HFFc6 (cell line): ENCODE data around the gene CNTN6. TPM values are rescaled to one million over a fixed set of nuclear protein-coding genes. Genes with fewer than 3 reads are reported as not detected.
"Not testable (repeated sequence)": the region's sequence is repeated elsewhere in the genome, so short reads cannot be mapped to it uniquely, and the experiment has no call there.

Experiments
- DNase-seq: peaks from one replicate; pipeline ENCODE4 v3.0.0-alpha.2; 2018
- H3K27ac Mint-ChIP-seq: 2 replicates; pipeline ENCODE4 v1.8.0; 2020; ENCODE audit warnings: mild to moderate bottlenecking, mixed read lengths
- H3K27me3 Mint-ChIP-seq: 2 replicates; pipeline ENCODE4 v1.8.0; 2021; ENCODE audit warnings: mild to moderate bottlenecking, moderate library complexity, mixed read lengths; ENCODE audit not compliant: insufficient read depth
- H3K36me3 Mint-ChIP-seq: 2 replicates; pipeline ENCODE4 v1.8.0; 2021; ENCODE audit warnings: low read depth, mixed read lengths
- H3K4me1 Mint-ChIP-seq: 2 replicates; pipeline ENCODE4 v1.8.0; 2020; ENCODE audit warnings: low read depth, mixed read lengths
- H3K4me3 Mint-ChIP-seq: 2 replicates; pipeline ENCODE4 v1.8.0; 2020; ENCODE audit warnings: mild to moderate bottlenecking, moderate library complexity, mixed read lengths
- H3K9me3 Mint-ChIP-seq: 2 replicates; pipeline ENCODE4 v1.8.0; 2020; ENCODE audit warnings: mild to moderate bottlenecking, mixed read lengths
- CTCF ChIP-seq: fragments of 200-600 bp; sonication (generic); IDR thresholded peaks from 2 replicates; pipeline ENCODE4 v1.5.0; 2021; ENCODE audit warnings: antibody characterized with exemption, mild to moderate bottlenecking
- total RNA-seq, 6 experiments: library from RNA; stranded (reverse); fragmentation: NEBNext Ultra II Directional; extraction: Animal tissue kit (Norgen Biotek cat#: 25700); gene quantifications; 2 replicates in 1 of 6; 3 replicates in 5 of 6; pipeline ENCODE4 v1.2.3, GENCODE V29; 2021

The CNTN6 gene
- total RNA-seq, 6 experiments from 2014 or later, result not detected

- Mint-ChIP-seq H3K36me3 (peaks cover 3% of the 10 kb centered on the region; the same call in 1 of the 2 replicates), H3K4me1 (no peaks in the 10 kb centered on the region), H3K4me3 (no peak overlapping the region), H3K27ac (no peak overlapping the region), H3K9me3 (peaks cover 66% of the 10 kb centered on the region), H3K27me3 (no peaks in the 10 kb centered on the region)
- TF ChIP-seq CTCF, result no peak
- no peak for DNase-seq
Observed at GRCh38 chr3:1380926-1381646, 288.3 kb downstream of the CNTN6 start.

- Mint-ChIP-seq H3K9me3 (peaks cover 67% of the 10 kb centered on the region), H3K36me3 (peaks cover 3% of the 10 kb centered on the region), H3K27ac (no peak overlapping the region), H3K4me1 (no peaks in the 10 kb centered on the region), H3K4me3 (no peak overlapping the region), H3K27me3 (no peaks in the 10 kb centered on the region)
- DNase-seq, result no peak
- TF ChIP-seq CTCF, result no peak
Observed at GRCh38 chr3:1381647-1382036, 288.8 kb downstream of the CNTN6 start.

GRCh38 chr3:1387396-1387905 is 294.6 kb downstream of the CNTN6 start:
- not testable (repeated sequence) for H3K4me1 Mint-ChIP-seq, H3K27me3 Mint-ChIP-seq, H3K36me3 Mint-ChIP-seq, DNase-seq, H3K4me3 Mint-ChIP-seq, H3K27ac Mint-ChIP-seq
- peaks cover 45% of the 10 kb centered on the region for H3K9me3 Mint-ChIP-seq

- H3K27me3 Mint-ChIP-seq, result no peaks in the 10 kb centered on the region
- H3K36me3 Mint-ChIP-seq, result no peaks in the 10 kb centered on the region
- H3K4me1 Mint-ChIP-seq, result no peaks in the 10 kb centered on the region
- H3K9me3 Mint-ChIP-seq, result peaks cover 41% of the 10 kb centered on the region
- TF ChIP-seq CTCF, result no peak
- DNase-seq, result no peak
- no peak overlapping the region for H3K27ac Mint-ChIP-seq
- H3K4me3 Mint-ChIP-seq, result no peak overlapping the region
Observed at GRCh38 chr3:1394188-1394587, 301.4 kb downstream of the CNTN6 start.

- no peaks in the 10 kb centered on the region for H3K4me1 Mint-ChIP-seq
- no peak overlapping the region for H3K27ac Mint-ChIP-seq
- H3K36me3 Mint-ChIP-seq, result no peaks in the 10 kb centered on the region
Observed at GRCh38 chr3:1400571-1400970, 307.7 kb downstream of the CNTN6 start.

More at GRCh38 chr3:1400571-1400970, 307.7 kb downstream of the CNTN6 start:
- TF ChIP-seq CTCF, result no peak
- no peaks in the 10 kb centered on the region for H3K27me3 Mint-ChIP-seq
- H3K4me3 Mint-ChIP-seq, result no peak overlapping the region
- H3K9me3 Mint-ChIP-seq, result peaks cover 58% of the 10 kb centered on the region
- DNase-seq, result no peak
